GM19452 (cell line): ENCODE results near the gene LIN37.
"Not testable (repeated sequence)": the region's sequence is repeated elsewhere in the genome, so short reads cannot be mapped to it uniquely, and the experiment has no call there.

Source experiments
- ATAC-seq: cut with Tn5 transposase; IDR thresholded peaks from one replicate; pipeline ENCODE4 v1.9.1; 2021; ENCODE audit not compliant: unreplicated experiment

LIN37 gene

GRCh38 chr19:35787227-35787799 is 38.9 kb downstream of the LIN37 start:
- ATAC-seq: no peak

DNA sequence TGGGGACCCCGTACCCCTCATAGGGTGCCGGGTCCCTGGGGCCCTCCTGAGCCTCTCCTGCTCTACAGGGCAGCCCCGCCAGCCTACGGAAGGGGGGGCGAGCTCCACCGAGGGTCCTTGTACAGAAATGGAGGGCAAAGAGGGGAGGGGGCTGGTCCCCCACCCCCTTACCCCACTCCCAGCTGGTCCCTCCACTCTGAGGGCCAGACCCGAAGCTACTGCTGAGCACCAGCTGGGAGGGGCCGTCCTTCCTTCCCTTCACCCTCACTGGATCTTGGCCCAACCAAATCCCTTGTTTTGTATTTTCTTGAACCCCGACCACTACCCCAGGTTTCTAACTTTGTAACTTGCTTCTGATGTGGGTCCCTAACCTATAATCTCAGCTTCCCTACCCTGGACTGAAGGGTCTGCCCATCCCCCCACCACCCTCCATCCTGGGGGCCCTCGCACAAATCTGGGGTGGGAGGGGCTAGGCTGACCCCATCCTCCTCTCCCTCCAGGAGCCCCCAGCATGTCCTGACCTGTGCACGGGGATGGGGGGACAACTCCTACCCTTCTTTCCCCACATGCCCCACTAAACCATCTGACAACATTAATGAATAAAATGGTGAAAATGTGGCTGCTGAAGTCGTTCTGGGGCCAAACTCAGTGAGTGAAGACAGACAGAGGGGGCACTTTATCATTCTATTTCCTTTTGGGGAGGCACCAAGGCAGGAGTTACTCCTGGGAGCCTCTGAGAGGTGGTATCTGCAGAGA is 40.0 kb downstream of the LIN37 start:
- no peak for ATAC-seq

DNA sequence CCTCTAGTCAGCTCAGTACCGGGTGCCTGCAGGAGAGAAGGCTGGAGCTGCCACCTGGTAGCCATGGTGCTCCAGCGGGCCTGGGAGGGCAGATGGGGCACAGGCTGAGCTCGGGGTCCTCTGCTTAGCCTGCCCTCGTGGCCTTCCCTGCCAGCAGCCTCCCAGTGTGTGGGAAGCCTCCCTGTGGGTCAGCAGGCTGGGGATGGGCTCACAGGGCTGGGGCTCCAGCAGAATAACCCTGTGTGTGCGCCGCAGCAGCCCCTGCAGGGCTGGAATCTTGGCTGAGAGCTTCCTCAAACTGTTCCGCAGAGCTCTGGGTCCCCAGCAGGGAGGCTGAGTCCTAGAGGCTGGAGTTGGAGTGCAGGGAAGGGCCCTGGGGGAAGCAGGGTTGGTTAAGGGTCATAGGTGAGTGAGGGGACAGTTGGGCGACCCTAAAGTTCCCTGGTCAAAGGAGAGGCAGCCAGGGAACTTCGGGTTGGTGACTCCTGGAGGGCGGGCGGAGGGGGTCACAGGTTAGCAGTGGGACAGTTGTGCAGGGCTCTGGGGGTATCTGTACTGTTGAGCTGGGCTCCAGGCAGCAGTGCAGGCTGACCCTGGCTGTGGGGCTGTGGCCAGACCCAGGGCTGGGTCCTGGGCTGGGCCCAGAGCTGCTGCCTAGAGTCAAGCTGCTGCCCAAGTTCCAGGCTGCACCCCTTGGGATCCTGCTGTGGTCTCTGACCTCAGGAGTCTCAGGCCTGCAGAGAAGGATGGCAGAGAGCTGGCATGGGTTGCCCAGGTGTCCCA is 41.0 kb downstream of the LIN37 start:
- ATAC-seq: no peak

- no peak for ATAC-seq
Observed at GRCh38 chr19:35789978-35790944, 41.9 kb downstream of the LIN37 start.

GRCh38 chr19:35790981-35791813 is 42.8 kb downstream of the LIN37 start:
- ATAC-seq: no peak

DNA sequence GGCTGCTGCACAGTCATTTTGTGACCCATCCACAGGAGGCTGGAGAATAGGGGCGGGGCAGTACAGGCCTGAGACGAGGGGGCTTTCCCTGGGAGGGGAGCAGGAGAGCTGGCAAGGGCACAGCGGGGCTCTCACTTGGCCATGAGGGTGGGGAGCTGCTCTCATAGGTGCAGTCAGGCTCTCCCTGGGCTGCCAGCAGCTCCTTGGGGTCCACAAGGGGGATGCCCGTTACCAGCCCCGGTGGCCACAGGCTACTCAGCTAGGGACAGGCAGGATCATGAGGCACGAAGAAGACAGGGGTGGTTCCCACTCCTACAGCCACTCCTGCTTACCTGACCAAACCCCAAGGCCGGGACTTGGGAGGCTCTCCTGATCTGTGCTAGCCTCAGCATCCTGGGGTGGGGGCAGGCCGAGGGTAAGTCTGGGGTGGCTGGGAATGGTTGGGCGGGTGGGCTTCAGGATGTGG is 43.5 kb downstream of the LIN37 start:
- ATAC-seq: no peak

- no peak for ATAC-seq
Observed at GRCh38 chr19:35792312-35792711, 43.9 kb downstream of the LIN37 start.

- no peak for ATAC-seq
Observed at GRCh38 chr19:35792888-35793287, 44.5 kb downstream of the LIN37 start.

GRCh38 chr19:35793381-35794165 is 45.2 kb downstream of the LIN37 start:
- no peak for ATAC-seq

DNA sequence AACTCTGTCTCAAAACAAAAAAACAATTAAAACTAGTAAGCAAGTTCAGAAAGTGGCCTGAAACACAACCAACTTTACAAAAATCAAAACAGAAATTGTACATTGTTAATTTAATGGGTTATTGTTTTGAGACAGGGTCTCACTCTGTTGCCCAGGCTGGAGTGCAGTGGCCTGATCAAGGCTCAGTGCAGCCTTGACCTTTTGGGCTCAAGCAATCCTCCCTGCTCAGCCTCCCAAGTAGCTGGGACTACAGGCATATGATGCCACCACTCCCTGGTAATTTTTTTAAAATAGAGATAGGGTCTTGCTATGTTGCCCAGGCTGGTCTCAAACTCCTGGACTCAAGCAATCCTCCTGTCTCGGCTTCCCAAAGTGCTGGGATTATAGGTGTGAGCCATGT is 47.2 kb downstream of the LIN37 start:
- ATAC-seq: not testable (repeated sequence)

- ATAC-seq: no peak
Observed at GRCh38 chr19:35796645-35797542, 48.5 kb downstream of the LIN37 start.

- no peak for ATAC-seq
Observed at GRCh38 chr19:35797663-35798062, 49.3 kb downstream of the LIN37 start.

- no peak for ATAC-seq
Observed at GRCh38 chr19:35801828-35802227, 53.5 kb downstream of the LIN37 start.
